Upper lobe of right lung (tissue), 1 donor: ENCODE measurements around the gene EXOC1. TPM values are rescaled to one million over a fixed set of nuclear protein-coding genes. Genes with fewer than 3 reads are reported as not detected.

ENCODE experiments used
- ATAC-seq: fragments of 200-7000 bp; cut with Tn5 transposase; one replicate; pipeline ENCODE4 v1.9.1; 2020; ENCODE audit warnings: mild to moderate bottlenecking, moderate library complexity
- DNase-seq: peaks from one replicate; pipeline ENCODE4 v3.0.0-alpha.2; 2020
- H3K27ac ChIP-seq: fragments of 200-600 bp; one replicate; pipeline ENCODE4 v1.8.0; 2022
- H3K27me3 ChIP-seq: fragments of 200-600 bp; one replicate; pipeline ENCODE4 v1.8.0; 2022; ENCODE audit warnings: mild to moderate bottlenecking
- H3K36me3 ChIP-seq: fragments of 200-600 bp; one replicate; pipeline ENCODE4 v1.8.0; 2022
- H3K4me1 ChIP-seq: fragments of 200-600 bp; one replicate; pipeline ENCODE4 v1.8.0; 2022
- H3K4me3 ChIP-seq: fragments of 200-600 bp; one replicate; pipeline ENCODE4 v1.8.0; 2022; ENCODE audit warnings: mild to moderate bottlenecking
- H3K9me3 ChIP-seq: fragments of 200-600 bp; one replicate; pipeline ENCODE4 v1.8.0; 2022
- intact Hi-C: fragments of 100-400 bp; cut with DNase I; formaldehyde crosslinking; loops from one replicate; pipeline ENCODE4 v1.11.0; 2022
- total RNA-seq: library from RNA; stranded (reverse); fragmentation: NEBNext Ultra II Directional; extraction: Animal tissue kit (Norgen Biotek cat#: 25700); gene quantifications from one replicate; pipeline ENCODE4 v1.2.1, GENCODE V29; 2021
- TF ChIP-seq, protein P1 (sequence below): fragments of 200-600 bp; IDR thresholded peaks from one replicate; pipeline ENCODE4 v1.8.0; 2022; ENCODE audit warnings: antibody characterized with exemption
- donor health status: DM: no; HTN: yes; CAD: no; lungs with severe emphysema.

The EXOC1 gene
- total RNA-seq, 1 donor from 2014 or later, result 32.9 TPM

DNA sequence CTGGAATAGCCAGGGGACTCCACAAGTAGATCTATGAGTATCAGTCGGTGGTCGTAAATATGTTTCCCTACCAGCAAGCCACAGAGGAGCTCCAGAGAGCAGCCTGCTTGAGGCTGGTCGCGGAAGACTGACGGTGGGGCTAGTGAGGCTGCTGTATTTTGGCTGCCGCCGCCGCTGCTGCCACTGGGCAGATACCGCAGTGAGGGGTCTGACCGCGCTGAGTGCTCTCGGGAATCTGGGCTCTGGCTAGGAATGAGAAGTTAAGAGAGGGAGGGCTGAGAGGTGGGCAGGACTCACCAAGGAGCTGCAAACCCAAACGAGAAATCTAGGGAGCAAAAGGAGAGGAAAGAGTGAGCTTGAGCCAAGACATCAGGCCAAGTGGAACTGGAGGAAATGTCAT is 33.8 kb upstream of the EXOC1 start, which contains the start of gene EXOC1L:
EXOC1L (plus strand) TSS at position 157 of the 400 bp plus-strand sequence; CDS start at position 394, 237 bp downstream.
- Histone ChIP-seq H3K4me1 (no peaks in the 10 kb centered on the region), H3K9me3 (no peaks in the 10 kb centered on the region), H3K4me3 (peak within 1 kb of the TSS; percentile 0), H3K27me3 (no peaks in the 10 kb centered on the region), H3K27ac (no peak within 1 kb of the TSS), H3K36me3 (no peaks in the 10 kb centered on the region)
- ATAC-seq, result peak; percentile 36
- intact Hi-C loops, result no loop called here
- TF ChIP-seq, protein P1, sequence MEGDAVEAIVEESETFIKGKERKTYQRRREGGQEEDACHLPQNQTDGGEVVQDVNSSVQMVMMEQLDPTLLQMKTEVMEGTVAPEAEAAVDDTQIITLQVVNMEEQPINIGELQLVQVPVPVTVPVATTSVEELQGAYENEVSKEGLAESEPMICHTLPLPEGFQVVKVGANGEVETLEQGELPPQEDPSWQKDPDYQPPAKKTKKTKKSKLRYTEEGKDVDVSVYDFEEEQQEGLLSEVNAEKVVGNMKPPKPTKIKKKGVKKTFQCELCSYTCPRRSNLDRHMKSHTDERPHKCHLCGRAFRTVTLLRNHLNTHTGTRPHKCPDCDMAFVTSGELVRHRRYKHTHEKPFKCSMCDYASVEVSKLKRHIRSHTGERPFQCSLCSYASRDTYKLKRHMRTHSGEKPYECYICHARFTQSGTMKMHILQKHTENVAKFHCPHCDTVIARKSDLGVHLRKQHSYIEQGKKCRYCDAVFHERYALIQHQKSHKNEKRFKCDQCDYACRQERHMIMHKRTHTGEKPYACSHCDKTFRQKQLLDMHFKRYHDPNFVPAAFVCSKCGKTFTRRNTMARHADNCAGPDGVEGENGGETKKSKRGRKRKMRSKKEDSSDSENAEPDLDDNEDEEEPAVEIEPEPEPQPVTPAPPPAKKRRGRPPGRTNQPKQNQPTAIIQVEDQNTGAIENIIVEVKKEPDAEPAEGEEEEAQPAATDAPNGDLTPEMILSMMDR, result no peak
- DNase-seq, result no peak

DNA sequence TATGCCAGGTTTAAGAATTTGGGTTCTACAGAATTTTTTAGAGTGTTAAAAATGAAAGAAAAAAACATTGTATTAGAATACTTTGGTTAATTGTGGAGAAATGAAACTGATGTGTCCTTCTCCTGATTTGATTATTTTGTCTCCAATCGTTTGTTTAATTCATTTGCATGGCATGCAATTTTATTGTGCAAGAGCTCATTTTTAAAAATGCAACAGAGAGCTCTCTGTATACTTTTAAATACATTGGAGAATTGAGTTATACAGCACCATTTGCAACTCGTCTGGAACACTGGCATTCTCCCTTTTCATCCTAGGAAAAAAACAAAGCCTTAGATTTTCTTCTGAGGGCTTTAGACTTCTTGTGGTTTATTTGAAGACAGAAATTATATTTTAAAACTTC is 33.2 kb upstream of the EXOC1 start:
- TF ChIP-seq, protein P1, result no peak
- Histone ChIP-seq H3K4me3 (peak overlapping the region; percentile 0), H3K4me1 (no peaks in the 10 kb centered on the region), H3K27ac (no peak overlapping the region), H3K9me3 (no peaks in the 10 kb centered on the region), H3K36me3 (no peaks in the 10 kb centered on the region), H3K27me3 (no peaks in the 10 kb centered on the region)
- intact Hi-C loops, result no loop called here
- ATAC-seq (no peak), DNase-seq (no peak)

DNA sequence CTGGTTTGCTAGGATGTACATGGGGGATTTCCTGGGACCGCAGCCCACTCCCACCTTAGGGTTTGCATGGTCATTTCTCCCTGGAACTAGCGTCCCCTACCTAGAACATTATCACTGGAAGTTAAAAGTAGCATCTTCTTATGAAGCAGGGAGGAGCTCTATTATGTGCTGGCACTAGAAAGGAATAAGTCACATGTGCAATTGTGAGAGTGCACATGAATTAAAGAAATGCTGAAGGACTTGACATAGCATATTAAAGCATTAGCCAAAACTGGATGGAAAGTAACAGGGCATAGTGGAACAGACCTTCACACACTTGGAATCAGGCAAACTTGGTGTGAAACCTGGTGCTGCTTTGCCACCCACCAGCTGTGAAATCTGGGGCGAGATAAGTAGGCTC is 31.1 kb upstream of the EXOC1 start:
- no peaks in the 10 kb centered on the region for H3K9me3 ChIP-seq
- H3K36me3 ChIP-seq, result no peaks in the 10 kb centered on the region
- ATAC-seq, result no peak
- no peak overlapping the region for H3K27ac ChIP-seq
- no peaks in the 10 kb centered on the region for H3K27me3 ChIP-seq
- no peak overlapping the region for H3K4me3 ChIP-seq
- H3K4me1 ChIP-seq, result no peaks in the 10 kb centered on the region
- TF ChIP-seq, protein P1, result no peak
- DNase-seq, result no peak
- intact Hi-C loops, result no loop called here

DNA sequence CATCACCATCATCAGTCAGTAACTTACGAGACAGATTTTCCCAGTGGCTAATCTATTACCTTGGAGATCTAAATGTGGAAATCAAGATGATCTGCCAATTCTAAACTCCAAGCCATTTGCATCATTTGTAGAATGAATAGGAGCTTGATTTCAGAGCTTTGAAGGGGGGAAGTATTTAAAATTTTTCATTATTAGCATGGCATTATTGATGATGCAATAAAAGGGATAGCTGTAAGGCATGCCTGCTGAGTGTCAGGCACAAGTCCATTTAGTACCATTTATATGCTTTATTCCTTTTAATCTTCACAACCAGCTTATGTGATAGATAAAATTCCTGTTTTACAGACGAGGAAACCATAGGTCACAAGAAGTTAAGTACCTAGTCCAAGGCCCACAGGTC is 28.6 kb upstream of the EXOC1 start:
- TF ChIP-seq, protein P1, result no peak
- intact Hi-C loops, result no loop called here
- Histone ChIP-seq H3K4me3 (no peak overlapping the region), H3K27ac (no peak overlapping the region), H3K9me3 (no peaks in the 10 kb centered on the region), H3K4me1 (no peaks in the 10 kb centered on the region), H3K27me3 (no peaks in the 10 kb centered on the region), H3K36me3 (no peaks in the 10 kb centered on the region)
- ATAC-seq (no peak), DNase-seq (no peak)

DNA sequence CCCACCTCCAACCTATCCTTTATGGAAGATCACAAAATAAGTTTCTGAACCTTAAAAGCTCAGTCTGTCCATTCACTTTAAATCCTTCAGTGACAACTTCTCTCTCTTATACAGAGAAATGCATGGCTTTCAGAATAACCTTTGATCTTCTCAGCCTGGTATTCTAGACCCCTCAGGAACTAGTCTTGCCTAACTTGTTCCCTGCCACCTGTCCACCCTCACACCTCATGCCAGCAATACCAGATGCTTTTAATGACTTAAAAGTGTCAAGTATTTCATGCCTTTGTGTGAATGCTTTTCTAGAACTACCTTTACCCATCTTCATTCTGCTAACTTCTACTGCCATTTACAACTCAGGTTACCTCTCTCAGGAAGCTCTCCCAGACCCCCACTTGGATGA is 26.5 kb upstream of the EXOC1 start:
- no peak for DNase-seq
- Histone ChIP-seq H3K4me3 (no peak overlapping the region), H3K9me3 (no peaks in the 10 kb centered on the region), H3K27ac (no peak overlapping the region), H3K27me3 (peaks cover 4% of the 10 kb centered on the region), H3K36me3 (no peaks in the 10 kb centered on the region), H3K4me1 (no peaks in the 10 kb centered on the region)
- TF ChIP-seq, protein P1, result no peak
- intact Hi-C loops, result no loop called here
- ATAC-seq, result no peak

DNA sequence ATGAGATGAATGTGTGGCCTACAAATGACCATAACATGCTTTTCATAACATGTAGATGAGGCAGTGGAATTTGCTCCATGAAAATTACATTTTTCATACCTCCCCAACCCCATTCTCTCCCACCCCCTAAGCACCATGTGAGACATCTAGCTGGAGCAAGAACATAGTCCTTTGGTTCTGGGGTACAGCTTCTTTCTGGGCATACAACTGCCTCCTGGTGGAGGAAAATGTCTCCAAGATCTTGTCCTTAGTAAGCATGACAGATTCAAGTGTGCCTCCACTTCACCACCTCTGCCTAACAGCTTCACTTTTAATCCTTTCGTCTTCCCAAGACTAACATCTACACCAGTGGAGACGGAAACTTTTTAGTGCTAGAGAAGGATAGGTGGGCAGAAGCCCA is 25.9 kb upstream of the EXOC1 start:
- Histone ChIP-seq H3K9me3 (no peaks in the 10 kb centered on the region), H3K27ac (no peak overlapping the region), H3K27me3 (peaks cover 5% of the 10 kb centered on the region), H3K36me3 (no peaks in the 10 kb centered on the region), H3K4me3 (no peak overlapping the region), H3K4me1 (no peaks in the 10 kb centered on the region)
- ATAC-seq (no peak), DNase-seq (no peak)
- intact Hi-C loops, result no loop called here
- TF ChIP-seq, protein P1, result no peak
